ENCODE measurements around the gene TNNC1. TPM values are rescaled to one million over a fixed set of nuclear protein-coding genes. Genes with fewer than 3 reads are reported as not detected.
A peak's percentile ranks its signal among the peaks of the same experiment; 100 is the strongest.

TNNC1 gene
- total and polyA plus RNA-seq, 4 donors: 2.6 to 20.7 (median 3.8) TPM

DNA sequence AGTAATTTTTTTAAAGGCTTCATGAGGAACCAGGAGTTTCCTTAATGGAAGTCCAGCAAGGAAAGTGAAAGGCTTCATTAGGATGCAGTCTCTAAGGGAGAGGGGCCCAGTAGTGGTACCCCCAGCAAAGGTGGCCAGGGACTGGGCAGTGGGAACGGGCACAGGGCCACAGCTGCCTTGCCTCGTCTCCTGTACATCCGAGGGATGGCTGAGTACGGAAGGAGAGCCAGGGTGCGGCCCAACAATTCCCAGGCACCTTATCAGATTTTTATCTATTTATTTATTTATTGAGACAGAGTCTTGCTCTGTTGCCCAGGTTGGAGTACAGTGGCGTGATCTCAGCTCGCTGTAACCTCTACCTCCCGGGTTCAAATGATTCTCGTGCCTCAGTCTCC lies 23.4 kb downstream of the TNNC1 start:
- Histone ChIP-seq H3K27ac (ENCODE audit: low read depth in 1 of 2, low read length in 2 of 2) (no peak overlapping the region), H3K4me3 (ENCODE audit: low read length in 2 of 2) (no peak overlapping the region), H3K36me3 (ENCODE audit: control insufficient read depth in 1 of 2, insufficient read depth in 2 of 2, low read length in 1 of 2) (no peaks in the 10 kb centered on the region), H3K4me1 (ENCODE audit: control insufficient read depth in 1 of 2, insufficient read depth in 2 of 2, low read length in 2 of 2) (no peaks in the 10 kb centered on the region), H3K27me3 (ENCODE audit: control insufficient read depth in 1 of 2, insufficient read depth in 2 of 2, low read length in 1 of 2) (no peaks in the 10 kb centered on the region), H3K9me3 (ENCODE audit: control insufficient read depth, low read length) (no peaks in the 10 kb centered on the region)
- DNase-seq (no peak), ATAC-seq (ENCODE audit: low FRiP score) (no peak)
- intact Hi-C loops (cut with DNase I): no loop called here
- 91 to 92% methylated on average over 9 of the region's 9 CpGs for WGBS, 2 donors

DNA sequence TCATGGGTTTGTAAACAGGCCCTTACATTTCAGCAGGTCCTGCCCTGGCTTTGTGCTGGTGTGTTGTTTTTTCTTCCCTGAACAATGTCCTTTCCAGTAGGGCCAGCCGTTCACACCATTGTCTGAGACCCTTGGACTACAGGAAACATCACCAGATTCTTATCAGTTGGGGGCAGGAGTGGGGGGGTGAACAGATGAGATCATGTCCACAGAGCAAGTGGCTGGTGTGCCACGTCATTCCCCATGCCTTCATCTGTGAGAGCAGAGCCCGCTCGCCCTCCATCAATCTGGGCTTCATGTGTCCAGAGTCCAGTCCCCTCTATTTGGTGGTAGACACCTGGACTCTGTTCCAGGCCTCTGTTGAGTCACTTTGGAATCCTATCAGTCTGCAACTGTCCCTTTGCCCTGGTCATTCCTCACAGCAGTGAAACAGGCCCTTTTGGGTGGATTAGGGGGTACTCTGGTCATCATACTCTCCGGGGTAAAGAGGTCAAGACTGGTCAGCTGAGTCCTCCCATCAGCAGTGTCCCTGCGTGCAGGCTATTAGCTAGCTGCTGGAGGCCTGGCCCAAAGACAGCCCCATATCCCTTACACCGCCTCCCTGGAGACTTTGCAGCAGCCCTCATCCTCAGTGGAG lies 23.9 kb downstream of the TNNC1 start:
- no peaks in the 10 kb centered on the region for H3K9me3 ChIP-seq (ENCODE audit: control insufficient read depth, low read length)
- ATAC-seq (ENCODE audit: low FRiP score) (peak; percentile 53), DNase-seq (no peak)
- H3K4me1 ChIP-seq (ENCODE audit: control insufficient read depth in 1 of 2, insufficient read depth in 2 of 2, low read length in 2 of 2): no peaks in the 10 kb centered on the region
- no peaks in the 10 kb centered on the region for H3K27me3 ChIP-seq (ENCODE audit: control insufficient read depth in 1 of 2, insufficient read depth in 2 of 2, low read length in 1 of 2)
- WGBS, 2 donors: 86 to 87% methylated on average over 7 of the region's 7 CpGs
- H3K4me3 ChIP-seq (ENCODE audit: low read length in 2 of 2): no peak overlapping the region
- H3K27ac ChIP-seq (ENCODE audit: low read depth in 1 of 2, low read length in 2 of 2): no peak overlapping the region
- intact Hi-C loops (cut with DNase I): no loop called here
- no peaks in the 10 kb centered on the region for H3K36me3 ChIP-seq (ENCODE audit: control insufficient read depth in 1 of 2, insufficient read depth in 2 of 2, low read length in 1 of 2)

DNA sequence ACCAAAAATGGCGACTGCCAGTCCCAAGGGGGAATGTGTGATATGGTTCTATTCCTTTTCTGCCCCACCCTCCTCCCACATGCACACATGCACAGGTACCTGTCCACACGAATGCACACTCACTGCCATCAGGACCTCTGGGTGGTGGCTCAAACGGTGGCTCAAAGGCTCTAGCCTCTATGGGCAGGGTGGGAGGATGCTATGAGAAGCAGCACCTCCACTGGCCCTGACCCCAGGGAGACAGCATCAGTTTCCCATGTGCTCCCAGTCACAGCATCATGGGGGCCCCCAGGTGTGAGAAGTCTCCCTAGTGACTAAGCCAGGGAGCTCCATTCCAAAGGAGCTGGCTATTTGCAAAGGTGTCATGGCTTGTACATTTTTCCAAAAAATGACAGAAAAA lies 24.8 kb downstream of the TNNC1 start:
- ATAC-seq (ENCODE audit: low FRiP score) (no peak), DNase-seq (no peak)
- Histone ChIP-seq H3K4me3 (ENCODE audit: low read length in 2 of 2) (no peak overlapping the region), H3K27me3 (ENCODE audit: control insufficient read depth in 1 of 2, insufficient read depth in 2 of 2, low read length in 1 of 2) (no peaks in the 10 kb centered on the region), H3K9me3 (ENCODE audit: control insufficient read depth, low read length) (no peaks in the 10 kb centered on the region), H3K27ac (ENCODE audit: low read depth in 1 of 2, low read length in 2 of 2) (no peak overlapping the region), H3K36me3 (ENCODE audit: control insufficient read depth in 1 of 2, insufficient read depth in 2 of 2, low read length in 1 of 2) (no peaks in the 10 kb centered on the region), H3K4me1 (ENCODE audit: control insufficient read depth in 1 of 2, insufficient read depth in 2 of 2, low read length in 2 of 2) (no peaks in the 10 kb centered on the region)
- intact Hi-C loops (cut with DNase I): no loop called here
- 41 to 43% methylated on average over 3 of the region's 3 CpGs for WGBS, 2 donors

DNA sequence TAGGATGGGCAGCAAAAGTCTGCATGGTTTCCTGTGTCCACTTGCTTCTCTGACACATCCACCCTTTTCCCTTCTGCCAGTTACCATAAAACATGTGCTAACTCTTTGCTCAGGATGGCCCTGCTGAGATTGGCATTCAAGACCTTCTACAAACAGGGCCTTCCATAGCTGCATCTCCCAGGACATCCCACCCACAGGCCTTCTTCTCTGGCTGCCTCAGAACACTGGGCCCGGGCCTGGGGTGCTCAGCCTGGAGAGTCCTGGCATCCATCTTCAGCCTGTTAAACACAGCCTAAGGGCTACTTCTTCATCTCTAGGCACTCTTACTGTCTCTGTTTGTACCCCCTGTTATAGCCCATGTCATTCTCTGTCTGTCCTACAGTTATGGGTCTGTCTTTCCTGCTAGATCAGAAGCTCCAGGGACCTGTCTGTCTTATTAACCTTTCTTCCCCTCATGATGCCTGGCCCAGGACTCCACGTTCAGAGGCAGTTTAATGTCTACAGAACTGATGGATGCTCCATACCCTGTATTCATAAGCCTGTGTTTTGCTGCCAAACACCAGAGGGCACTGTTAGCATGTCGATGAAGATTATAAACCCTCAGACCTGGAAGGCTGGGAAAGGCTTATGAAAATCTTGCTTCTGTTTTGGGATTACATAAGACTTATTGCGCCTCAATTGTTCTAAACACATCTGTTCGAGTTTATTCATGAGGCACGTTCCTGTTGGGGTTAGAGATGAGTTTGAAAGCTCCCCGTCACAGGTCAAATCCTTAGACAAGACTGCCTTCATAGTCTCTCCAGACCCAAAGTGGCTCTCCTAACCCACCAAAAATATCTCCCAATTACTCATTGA lies 25.5 kb downstream of the TNNC1 start:
- Histone ChIP-seq H3K9me3 (ENCODE audit: control insufficient read depth, low read length) (no peaks in the 10 kb centered on the region), H3K4me1 (ENCODE audit: control insufficient read depth in 1 of 2, insufficient read depth in 2 of 2, low read length in 2 of 2) (no peaks in the 10 kb centered on the region), H3K4me3 (ENCODE audit: low read length in 2 of 2) (no peak overlapping the region), H3K36me3 (ENCODE audit: control insufficient read depth in 1 of 2, insufficient read depth in 2 of 2, low read length in 1 of 2) (no peaks in the 10 kb centered on the region), H3K27ac (ENCODE audit: low read depth in 1 of 2, low read length in 2 of 2) (no peak overlapping the region), H3K27me3 (ENCODE audit: control insufficient read depth in 1 of 2, insufficient read depth in 2 of 2, low read length in 1 of 2) (no peaks in the 10 kb centered on the region)
- WGBS, 2 donors: 13 to 19% methylated on average over 7 of the region's 7 CpGs
- no peak for DNase-seq
- ATAC-seq (ENCODE audit: low FRiP score): peak; percentile 75
- intact Hi-C loops (cut with DNase I): loop anchor here in 1 of 2 donors (1.0 kb wide), 1 partner anchor 17 kb away; the partner anchor contains the start of gene SEMA3G

DNA sequence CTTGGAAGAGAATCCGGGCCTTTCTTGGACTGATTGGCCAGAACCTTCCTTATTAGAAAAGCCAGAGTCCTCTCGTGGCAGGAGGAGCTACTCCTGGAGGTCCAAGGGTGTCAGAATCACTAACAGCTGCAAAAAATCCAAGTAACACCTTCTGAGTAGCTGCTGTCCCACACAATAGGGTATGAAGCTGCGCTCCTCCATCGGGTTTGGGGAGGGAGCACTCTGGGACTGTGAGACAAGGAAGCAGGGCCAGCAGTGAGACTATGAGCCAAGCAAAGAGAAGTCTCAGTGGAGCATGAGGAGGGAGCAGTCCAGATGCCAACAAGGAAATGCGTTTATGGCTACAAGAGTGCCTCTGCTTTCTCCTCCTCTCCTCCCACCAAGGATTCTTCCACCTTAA lies 30.7 kb downstream of the TNNC1 start:
- DNase-seq (peak in 1 of 2 donors; percentile 44), ATAC-seq (ENCODE audit: low FRiP score) (no peak)
- no peak overlapping the region for H3K27ac ChIP-seq (ENCODE audit: low read depth in 1 of 2, low read length in 2 of 2)
- intact Hi-C loops (cut with DNase I): no loop called here
- H3K36me3 ChIP-seq (ENCODE audit: control insufficient read depth in 1 of 2, insufficient read depth in 2 of 2, low read length in 1 of 2): peaks cover 0 to 2% of the 10 kb centered on the region in 2 donors
- 28 to 44% methylated on average over 5 of the region's 5 CpGs for WGBS, 2 donors
- H3K4me3 ChIP-seq (ENCODE audit: low read length in 2 of 2): no peak overlapping the region
- no peaks in the 10 kb centered on the region for H3K4me1 ChIP-seq (ENCODE audit: control insufficient read depth in 1 of 2, insufficient read depth in 2 of 2, low read length in 2 of 2)
- no peaks in the 10 kb centered on the region for H3K9me3 ChIP-seq (ENCODE audit: control insufficient read depth, low read length)
- no peaks in the 10 kb centered on the region for H3K27me3 ChIP-seq (ENCODE audit: control insufficient read depth in 1 of 2, insufficient read depth in 2 of 2, low read length in 1 of 2)

DNA sequence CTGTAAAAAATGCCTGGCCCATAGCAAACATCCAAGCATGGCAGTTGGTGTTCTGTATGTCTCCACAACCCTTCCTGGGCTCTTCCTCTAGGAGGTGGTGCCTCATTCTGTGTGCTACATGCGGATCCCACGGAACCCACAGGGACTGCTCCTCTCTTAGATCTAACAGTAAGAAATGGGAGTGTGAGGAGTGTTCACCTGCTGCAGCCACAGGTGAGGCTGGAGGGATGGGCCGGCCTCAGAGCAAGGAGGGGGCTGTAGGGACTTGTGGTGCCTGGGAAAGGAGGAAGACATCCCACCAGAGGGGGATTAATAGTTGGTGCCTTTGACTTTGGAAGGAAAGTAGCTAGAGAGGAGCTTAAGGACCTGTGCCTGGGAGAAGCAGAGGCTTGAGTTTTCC lies 31.2 kb downstream of the TNNC1 start:
- ATAC-seq (ENCODE audit: low FRiP score) (no peak), DNase-seq (no peak)
- no peak overlapping the region for H3K27ac ChIP-seq (ENCODE audit: low read depth in 1 of 2, low read length in 2 of 2)
- intact Hi-C loops (cut with DNase I): no loop called here
- H3K9me3 ChIP-seq (ENCODE audit: control insufficient read depth, low read length): no peaks in the 10 kb centered on the region
- no peaks in the 10 kb centered on the region for H3K4me1 ChIP-seq (ENCODE audit: control insufficient read depth in 1 of 2, insufficient read depth in 2 of 2, low read length in 2 of 2)
- H3K27me3 ChIP-seq (ENCODE audit: control insufficient read depth in 1 of 2, insufficient read depth in 2 of 2, low read length in 1 of 2): no peaks in the 10 kb centered on the region
- peaks cover 0 to 2% of the 10 kb centered on the region in 2 donors for H3K36me3 ChIP-seq (ENCODE audit: control insufficient read depth in 1 of 2, insufficient read depth in 2 of 2, low read length in 1 of 2)
- 83 to 88% methylated on average over 3 of the region's 3 CpGs for WGBS, 2 donors
- no peak overlapping the region for H3K4me3 ChIP-seq (ENCODE audit: low read length in 2 of 2)

DNA sequence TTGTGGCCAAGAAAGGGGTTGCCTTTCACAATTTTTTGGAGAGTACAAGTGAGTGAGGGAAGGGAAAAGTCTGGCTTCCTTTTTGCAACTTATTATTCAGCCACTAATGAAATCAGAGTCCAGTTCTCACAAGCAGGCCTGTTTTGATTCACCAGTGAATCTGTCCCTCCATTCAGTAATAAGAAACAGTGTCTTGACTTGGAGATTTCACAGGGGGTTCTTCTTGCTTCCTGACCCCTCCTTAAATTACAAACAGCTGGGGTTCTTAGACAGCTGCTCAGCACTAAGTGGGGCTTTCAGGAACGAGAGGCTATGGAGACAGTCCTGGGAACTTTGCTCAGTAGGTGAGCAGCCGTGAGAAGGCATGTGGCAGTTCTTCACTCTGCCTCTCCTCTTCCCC lies 33.5 kb downstream of the TNNC1 start:
- intact Hi-C loops (cut with DNase I): no loop called here
- H3K4me3 ChIP-seq (ENCODE audit: low read length in 2 of 2): no peak overlapping the region
- ATAC-seq (ENCODE audit: low FRiP score) (no peak), DNase-seq (no peak)
- H3K4me1 ChIP-seq (ENCODE audit: control insufficient read depth in 1 of 2, insufficient read depth in 2 of 2, low read length in 2 of 2): no peaks in the 10 kb centered on the region
- H3K9me3 ChIP-seq (ENCODE audit: control insufficient read depth, low read length): no peaks in the 10 kb centered on the region
- H3K27ac ChIP-seq (ENCODE audit: low read depth in 1 of 2, low read length in 2 of 2): no peak overlapping the region
- H3K36me3 ChIP-seq (ENCODE audit: control insufficient read depth in 1 of 2, insufficient read depth in 2 of 2, low read length in 1 of 2): peaks cover 0 to 2% of the 10 kb centered on the region in 2 donors
- no peaks in the 10 kb centered on the region for H3K27me3 ChIP-seq (ENCODE audit: control insufficient read depth in 1 of 2, insufficient read depth in 2 of 2, low read length in 1 of 2)
- WGBS, 2 donors: 77 to 80% methylated on average over 2 of the region's 2 CpGs

DNA sequence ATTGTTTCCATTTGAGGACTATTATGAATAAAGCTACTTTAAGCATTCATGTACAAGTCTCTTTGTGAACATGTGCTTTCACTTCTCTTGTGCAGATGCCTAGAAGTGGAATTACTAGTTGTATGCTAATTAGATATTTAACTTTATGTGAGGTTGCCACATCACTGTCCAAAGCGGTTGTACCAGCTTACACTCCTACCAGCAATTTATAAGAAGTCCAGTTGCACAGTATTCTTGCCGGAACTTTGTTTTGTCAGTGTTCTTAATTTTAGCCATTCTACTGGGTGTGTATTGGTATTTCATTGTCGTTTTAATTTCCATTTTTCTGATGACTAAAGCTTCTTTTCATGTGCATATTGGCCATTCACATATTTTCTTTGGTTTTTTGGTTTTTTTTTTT lies 38.0 kb downstream of the TNNC1 start:
- Histone ChIP-seq H3K27me3 (ENCODE audit: control insufficient read depth in 1 of 2, insufficient read depth in 2 of 2, low read length in 1 of 2) (no peaks in the 10 kb centered on the region), H3K9me3 (ENCODE audit: control insufficient read depth, low read length) (no peaks in the 10 kb centered on the region), H3K36me3 (ENCODE audit: control insufficient read depth in 1 of 2, insufficient read depth in 2 of 2, low read length in 1 of 2) (peaks cover 0 to 2% of the 10 kb centered on the region in 2 donors), H3K27ac (ENCODE audit: low read depth in 1 of 2, low read length in 2 of 2) (no peak overlapping the region), H3K4me3 (ENCODE audit: low read length in 2 of 2) (no peak overlapping the region), H3K4me1 (ENCODE audit: control insufficient read depth in 1 of 2, insufficient read depth in 2 of 2, low read length in 2 of 2) (no peaks in the 10 kb centered on the region)
- 89 to 90% methylated on average over 3 of the region's 3 CpGs for WGBS, 2 donors
- no peak for ATAC-seq (ENCODE audit: low FRiP score)
- intact Hi-C loops (cut with DNase I): no loop called here
- no peak for DNase-seq

DNA sequence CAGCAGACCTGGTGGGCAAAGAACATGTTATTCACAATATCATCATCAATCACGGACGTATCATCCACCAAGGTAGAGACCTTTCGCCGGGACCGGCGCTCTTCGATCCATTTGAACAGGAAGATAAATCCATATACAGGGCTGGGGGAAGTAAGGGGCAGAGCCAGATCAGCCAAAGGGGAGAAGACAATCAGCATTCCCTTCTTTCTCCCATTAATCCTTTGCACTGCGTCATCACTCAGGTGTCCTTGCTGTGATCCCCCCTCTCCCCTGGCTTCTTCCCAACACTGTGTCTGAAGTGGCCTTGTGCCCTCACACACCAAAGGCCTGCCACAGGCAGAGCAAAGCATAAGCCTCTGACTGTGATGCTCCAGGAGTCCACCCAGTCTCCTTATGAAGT lies 45.4 kb downstream of the TNNC1 start:
- H3K9me3 ChIP-seq (ENCODE audit: control insufficient read depth, low read length): no peaks in the 10 kb centered on the region
- ATAC-seq (ENCODE audit: low FRiP score) (no peak), DNase-seq (peak in 1 of 2 donors; percentile 24)
- no peaks in the 10 kb centered on the region for H3K27me3 ChIP-seq (ENCODE audit: control insufficient read depth in 1 of 2, insufficient read depth in 2 of 2, low read length in 1 of 2)
- H3K27ac ChIP-seq (ENCODE audit: low read depth in 1 of 2, low read length in 2 of 2): no peak overlapping the region
- H3K36me3 ChIP-seq (ENCODE audit: control insufficient read depth in 1 of 2, insufficient read depth in 2 of 2, low read length in 1 of 2): no peaks in the 10 kb centered on the region
- WGBS, 2 donors: 90 to 94% methylated on average over 8 of the region's 8 CpGs
- H3K4me1 ChIP-seq (ENCODE audit: control insufficient read depth in 1 of 2, insufficient read depth in 2 of 2, low read length in 2 of 2): no peaks in the 10 kb centered on the region
- no peak overlapping the region for H3K4me3 ChIP-seq (ENCODE audit: low read length in 2 of 2)
- intact Hi-C loops (cut with DNase I): no loop called here

Data from aorta (tissue), 5 donors.